Panc1 (cell line): ENCODE results near the gene NAB2. TPM values are rescaled to one million over a fixed set of nuclear protein-coding genes. Genes with fewer than 3 reads are reported as not detected.

Experiments
- ATAC-seq: fragments of 200-7000 bp; cut with Tn5 transposase; 2 replicates; pipeline ENCODE4 v1.9.1; 2020; ENCODE audit warnings: mild to moderate bottlenecking, moderate library complexity
- BruUV-seq: library from RNA; stranded (reverse); fragments of 400-500 nt; replicated peaks from 2 replicates; lab custom pipeline; 2021; lab: Mats Ljungman, UMichigan
- CTCF ChIA-PET: fragments of 300-600 bp; sonication (Branson Sonifier 250); formaldehyde crosslinking; loops from one replicate; lab custom pipeline; 2022; ENCODE audit warnings: antibody characterized with exemption; lab: Charles Lee
- POLR2A ChIA-PET: fragments of 300-600 bp; sonication (Branson Sonifier 250); formaldehyde crosslinking; loops from one replicate; lab custom pipeline; 2022; ENCODE audit warnings: antibody characterized with exemption; lab: Charles Lee
- DNase-seq: peaks from one replicate; pipeline ENCODE4 v3.0.0-alpha.2; 2010; ENCODE audit warnings: low read depth, low spot score
- H3K27ac ChIP-seq: 2 replicates; pipeline ENCODE4 v1.5.1; 2011; ENCODE audit warnings: mild to moderate bottlenecking, low read length, inconsistent platforms
- H3K27me3 ChIP-seq: fragments of 200-500 bp; sonication (Bioruptor generic); 2 replicates; pipeline ENCODE4 v1.6.0; 2014; ENCODE audit warnings: low read length, inconsistent platforms; ENCODE audit not compliant: control insufficient read depth, insufficient read depth
- H3K36me3 ChIP-seq: fragments of 200-500 bp; sonication (Bioruptor generic); 2 replicates; pipeline ENCODE4 v1.5.1; 2014; ENCODE audit warnings: inconsistent platforms, mild to moderate bottlenecking, low read length, moderate library complexity; ENCODE audit not compliant: control insufficient read depth, insufficient read depth
- H3K4me1 ChIP-seq: 2 replicates; pipeline ENCODE4 v1.5.1; 2011; ENCODE audit warnings: inconsistent platforms, mild to moderate bottlenecking, low read length, moderate library complexity; ENCODE audit not compliant: control insufficient read depth, insufficient read depth
- H3K4me3 ChIP-seq, 2 experiments: 2 replicates each; pipeline ENCODE4 v1.5.1; 2011 to 2012; ENCODE audit warnings: low read depth in 2 of 2, low read length in 2 of 2, mild to moderate bottlenecking in 2 of 2, inconsistent platforms in 1 of 2, moderate library complexity in 1 of 2
- H3K9me3 ChIP-seq: fragments of 200-500 bp; sonication (Bioruptor generic); 2 replicates; pipeline ENCODE4 v1.5.1; 2014; ENCODE audit warnings: low read depth, mild to moderate bottlenecking, inconsistent platforms, low read length, moderate library complexity; ENCODE audit not compliant: control insufficient read depth, insufficient read depth
- CTCF ChIP-seq: fragments of 450-650 bp; IDR thresholded peaks from 2 replicates; pipeline ENCODE4 v1.5.1; 2017; ENCODE audit warnings: mild to moderate bottlenecking
- POLR2AphosphoS5 ChIP-seq: IDR thresholded peaks from 2 replicates; pipeline ENCODE4 v1.6.1; 2012; ENCODE audit warnings: mild to moderate bottlenecking, low read depth, low read length, moderate library complexity
- REST ChIP-seq, 2 experiments: IDR thresholded peaks; 2 replicates each; pipeline ENCODE4 v1.6.1; 2011 to 2012; ENCODE audit warnings: low read depth in 2 of 2, control low read depth in 1 of 2, low read length in 1 of 2, mild to moderate bottlenecking in 1 of 2, moderate library complexity in 1 of 2; ENCODE audit not compliant: insufficient read depth in 1 of 2
- SIN3A ChIP-seq: IDR thresholded peaks from 2 replicates; pipeline ENCODE4 v1.6.1; 2012; ENCODE audit warnings: low read depth, mild to moderate bottlenecking, low read length, moderate library complexity, borderline replicate concordance; ENCODE audit not compliant: insufficient read depth
- TCF7L2 ChIP-seq: IDR thresholded peaks from 2 replicates; pipeline ENCODE4 v1.6.1; 2011; ENCODE audit warnings: mild to moderate bottlenecking, low read depth, low read length, inconsistent platforms
- in situ Hi-C: cut with HindIII; loops from 2 replicates; pipeline ENCODE4 v1.10.0; 2016; ENCODE audit warnings: low sequenced_read_pairs, low pct_unique_long_range_greater_than_20kb
- intact Hi-C: fragments of 100-400 bp; cut with micrococcal nuclease; formaldehyde crosslinking; loops from one replicate; pipeline ENCODE4 v1.10.0; 2022; ENCODE audit not compliant: unreplicated experiment
- total RNA-seq: library from RNA; stranded (reverse); gene quantifications from one replicate; pipeline ENCODE4 v1.2.1, GENCODE V29; 2021; ENCODE audit not compliant: unreplicated experiment

Gene NAB2
- total RNA-seq, 1 experiment from 2014 or later = 13.9 TPM

DNA sequence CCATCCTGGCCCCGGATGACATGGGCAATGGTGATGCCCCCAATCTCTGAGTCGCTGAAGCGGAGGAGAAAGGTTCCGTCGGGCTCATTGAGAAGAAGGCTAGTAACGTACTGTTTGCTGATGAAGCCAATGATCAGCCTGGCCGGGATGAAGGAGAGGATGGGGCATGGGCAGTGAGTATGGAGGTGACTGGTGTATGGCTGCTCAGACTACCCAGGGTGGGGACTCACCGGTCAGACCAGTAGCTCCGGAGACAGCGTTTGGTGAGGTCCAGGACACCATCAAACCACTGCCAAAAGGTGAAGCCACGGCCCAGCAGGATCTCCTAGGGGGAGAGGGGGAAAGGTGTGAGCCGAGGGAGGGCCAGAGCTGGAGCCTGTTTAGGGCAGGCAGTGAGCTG lies 10.9 kb downstream of the NAB2 start:
- TF ChIP-seq POLR2AphosphoS5 = no peak
- no peak for TF ChIP-seq REST (IDR thresholded peaks at IDR 0.05; ENCODE audit: insufficient read depth in 1 of 2, low read depth in 2 of 2, low read length in 1 of 2)
- no peak for TF ChIP-seq CTCF
- no peak for TF ChIP-seq TCF7L2
- no peak for TF ChIP-seq SIN3A
- H3K27me3 ChIP-seq = no peaks in the 10 kb centered on the region
- no TSS peak for BruUV-seq
- no peak for DNase-seq
- ATAC-seq = no peak
- no peaks in the 10 kb centered on the region for H3K36me3 ChIP-seq
- H3K9me3 ChIP-seq = no peaks in the 10 kb centered on the region
- H3K27ac ChIP-seq = no peak overlapping the region
- intact Hi-C loops = no loop called here
- in situ Hi-C loops = no loop called here
- ChIA-PET CTCF (no interaction called here), POLR2A (no interaction called here)
- no peak overlapping the region for H3K4me3 ChIP-seq
- H3K4me1 ChIP-seq = peaks cover 4% of the 10 kb centered on the region; the same call in 1 of the 2 replicates

- ATAC-seq (peak; percentile 35; the same call in 1 of the 2 replicates), DNase-seq (no peak)
- CTCF ChIA-PET = interaction anchor here (0.6 to 0.7 kb wide), 2 partner anchors 22 to 36 kb away, joined by 3 to 7 read pairs; no protein-coding TSS in a partner anchor
- in situ Hi-C loops (no loop called here), intact Hi-C loops (no loop called here)
- TF ChIP-seq TCF7L2 (no peak), REST (IDR thresholded peaks at IDR 0.05; ENCODE audit: insufficient read depth in 1 of 2, low read depth in 2 of 2, low read length in 1 of 2) (no peak), CTCF (no peak), POLR2AphosphoS5 (no peak), SIN3A (no peak)
- no TSS peak for BruUV-seq
- H3K27ac ChIP-seq = no peak overlapping the region
- peaks cover 4% of the 10 kb centered on the region; the same call in 1 of the 2 replicates for H3K4me1 ChIP-seq
- POLR2A ChIA-PET = interaction anchor here (0.6 to 0.8 kb wide), 2 partner anchors 475 to 733 kb away, joined by 3 to 4 read pairs; no protein-coding TSS in a partner anchor
- no peak overlapping the region for H3K4me3 ChIP-seq
- no peaks in the 10 kb centered on the region for H3K27me3 ChIP-seq
- H3K36me3 ChIP-seq = no peaks in the 10 kb centered on the region
- no peaks in the 10 kb centered on the region for H3K9me3 ChIP-seq
These were observed 13.2 kb downstream of the NAB2 start for GRCh38 chr12:57101892-57102695.
